PC-3 (cell line): ENCODE measurements around the gene FBN3.

Source experiments
- EZH2 ChIP-seq: fragments of 300-600 bp; sonication (generic); IDR thresholded peaks from one replicate; pipeline ENCODE4 v1.6.1; 2017; ENCODE audit warnings: antibody characterized with exemption, mild to moderate bottlenecking, low read length; ENCODE audit not compliant: unreplicated experiment
- EZH2phosphoT487 ChIP-seq: fragments of 300-600 bp; sonication (generic); IDR thresholded peaks from 2 replicates; pipeline ENCODE4 v1.6.1; 2018; ENCODE audit warnings: mild to moderate bottlenecking, antibody characterized with exemption, low read length, borderline replicate concordance
- TF ChIP-seq, protein P1 (sequence below): fragments of 300-600 bp; sonication (generic); conservative IDR thresholded peaks from 2 replicates; pipeline ENCODE4 v1.5.1; 2017; ENCODE audit warnings: antibody characterized with exemption, low read depth, mild to moderate bottlenecking, low read length

DNA sequence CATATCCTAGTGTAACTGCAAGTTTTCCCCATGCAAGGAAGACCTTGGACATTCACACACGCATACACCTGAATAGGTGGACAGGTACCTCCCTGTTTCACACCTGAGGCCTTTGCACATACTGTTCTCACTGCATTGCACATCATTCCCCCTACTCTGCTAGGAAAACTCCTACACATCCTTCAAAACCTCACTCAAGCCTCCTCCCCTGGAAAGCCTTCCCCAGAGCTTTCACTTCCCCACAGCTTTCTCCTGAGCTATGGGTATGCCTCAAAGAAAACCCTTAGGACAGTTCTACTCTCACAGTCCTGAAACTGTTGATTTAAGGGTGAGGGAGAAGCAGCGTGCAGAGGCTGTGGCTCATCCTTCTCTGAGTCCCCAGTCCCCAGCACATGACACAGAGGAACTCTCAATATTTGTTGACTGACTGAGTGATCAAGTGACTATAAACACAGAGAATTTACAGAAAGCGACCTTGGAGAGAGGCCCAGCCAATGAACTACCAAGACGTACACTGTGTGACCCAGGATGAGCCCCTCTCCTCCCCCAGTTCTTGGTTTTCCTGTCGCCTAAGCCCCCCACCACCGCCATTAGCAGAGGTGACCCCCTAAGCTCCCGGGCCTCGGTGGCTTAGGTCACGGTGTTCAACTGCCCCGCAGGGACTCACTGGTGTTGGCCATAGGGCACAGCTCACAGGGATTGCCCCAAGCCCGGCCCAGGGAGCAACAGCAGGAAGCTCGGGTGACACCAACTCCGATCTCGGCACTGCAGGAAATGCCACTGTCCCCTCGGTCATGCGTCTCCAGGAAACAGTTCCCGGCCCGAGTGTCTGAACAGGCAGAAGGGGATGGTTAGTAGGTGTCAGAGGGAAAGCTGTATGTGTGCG, 40.6 kb downstream of the FBN3 start:
- TF ChIP-seq, protein P1, sequence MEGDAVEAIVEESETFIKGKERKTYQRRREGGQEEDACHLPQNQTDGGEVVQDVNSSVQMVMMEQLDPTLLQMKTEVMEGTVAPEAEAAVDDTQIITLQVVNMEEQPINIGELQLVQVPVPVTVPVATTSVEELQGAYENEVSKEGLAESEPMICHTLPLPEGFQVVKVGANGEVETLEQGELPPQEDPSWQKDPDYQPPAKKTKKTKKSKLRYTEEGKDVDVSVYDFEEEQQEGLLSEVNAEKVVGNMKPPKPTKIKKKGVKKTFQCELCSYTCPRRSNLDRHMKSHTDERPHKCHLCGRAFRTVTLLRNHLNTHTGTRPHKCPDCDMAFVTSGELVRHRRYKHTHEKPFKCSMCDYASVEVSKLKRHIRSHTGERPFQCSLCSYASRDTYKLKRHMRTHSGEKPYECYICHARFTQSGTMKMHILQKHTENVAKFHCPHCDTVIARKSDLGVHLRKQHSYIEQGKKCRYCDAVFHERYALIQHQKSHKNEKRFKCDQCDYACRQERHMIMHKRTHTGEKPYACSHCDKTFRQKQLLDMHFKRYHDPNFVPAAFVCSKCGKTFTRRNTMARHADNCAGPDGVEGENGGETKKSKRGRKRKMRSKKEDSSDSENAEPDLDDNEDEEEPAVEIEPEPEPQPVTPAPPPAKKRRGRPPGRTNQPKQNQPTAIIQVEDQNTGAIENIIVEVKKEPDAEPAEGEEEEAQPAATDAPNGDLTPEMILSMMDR: no peak
- TF ChIP-seq EZH2phosphoT487 (no peak), EZH2 (no peak)
